Stimulated activated CD4-positive, alpha-beta T cell treated with anti-CD3 and anti-CD28 coated beads, TNF-alpha, amount 100 ng/mL, for 48 hours (primary cell): ENCODE data around the gene ADAMTS19.
A peak's percentile ranks its signal among the peaks of the same experiment; 100 is the strongest.
"Not testable (repeated sequence)": the region's sequence is repeated elsewhere in the genome, so short reads cannot be mapped to it uniquely, and the experiment has no call there.

Source experiments
- DNase-seq, 3 donors: peaks; one replicate each; pipeline ENCODE4 v3.0.0-alpha.2; 2020; ENCODE audit warnings: low read depth in 3 of 3

ADAMTS19 gene, protein sequence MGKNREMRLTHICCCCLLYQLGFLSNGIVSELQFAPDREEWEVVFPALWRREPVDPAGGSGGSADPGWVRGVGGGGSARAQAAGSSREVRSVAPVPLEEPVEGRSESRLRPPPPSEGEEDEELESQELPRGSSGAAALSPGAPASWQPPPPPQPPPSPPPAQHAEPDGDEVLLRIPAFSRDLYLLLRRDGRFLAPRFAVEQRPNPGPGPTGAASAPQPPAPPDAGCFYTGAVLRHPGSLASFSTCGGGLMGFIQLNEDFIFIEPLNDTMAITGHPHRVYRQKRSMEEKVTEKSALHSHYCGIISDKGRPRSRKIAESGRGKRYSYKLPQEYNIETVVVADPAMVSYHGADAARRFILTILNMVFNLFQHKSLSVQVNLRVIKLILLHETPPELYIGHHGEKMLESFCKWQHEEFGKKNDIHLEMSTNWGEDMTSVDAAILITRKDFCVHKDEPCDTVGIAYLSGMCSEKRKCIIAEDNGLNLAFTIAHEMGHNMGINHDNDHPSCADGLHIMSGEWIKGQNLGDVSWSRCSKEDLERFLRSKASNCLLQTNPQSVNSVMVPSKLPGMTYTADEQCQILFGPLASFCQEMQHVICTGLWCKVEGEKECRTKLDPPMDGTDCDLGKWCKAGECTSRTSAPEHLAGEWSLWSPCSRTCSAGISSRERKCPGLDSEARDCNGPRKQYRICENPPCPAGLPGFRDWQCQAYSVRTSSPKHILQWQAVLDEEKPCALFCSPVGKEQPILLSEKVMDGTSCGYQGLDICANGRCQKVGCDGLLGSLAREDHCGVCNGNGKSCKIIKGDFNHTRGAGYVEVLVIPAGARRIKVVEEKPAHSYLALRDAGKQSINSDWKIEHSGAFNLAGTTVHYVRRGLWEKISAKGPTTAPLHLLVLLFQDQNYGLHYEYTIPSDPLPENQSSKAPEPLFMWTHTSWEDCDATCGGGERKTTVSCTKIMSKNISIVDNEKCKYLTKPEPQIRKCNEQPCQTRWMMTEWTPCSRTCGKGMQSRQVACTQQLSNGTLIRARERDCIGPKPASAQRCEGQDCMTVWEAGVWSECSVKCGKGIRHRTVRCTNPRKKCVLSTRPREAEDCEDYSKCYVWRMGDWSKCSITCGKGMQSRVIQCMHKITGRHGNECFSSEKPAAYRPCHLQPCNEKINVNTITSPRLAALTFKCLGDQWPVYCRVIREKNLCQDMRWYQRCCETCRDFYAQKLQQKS

DNA sequence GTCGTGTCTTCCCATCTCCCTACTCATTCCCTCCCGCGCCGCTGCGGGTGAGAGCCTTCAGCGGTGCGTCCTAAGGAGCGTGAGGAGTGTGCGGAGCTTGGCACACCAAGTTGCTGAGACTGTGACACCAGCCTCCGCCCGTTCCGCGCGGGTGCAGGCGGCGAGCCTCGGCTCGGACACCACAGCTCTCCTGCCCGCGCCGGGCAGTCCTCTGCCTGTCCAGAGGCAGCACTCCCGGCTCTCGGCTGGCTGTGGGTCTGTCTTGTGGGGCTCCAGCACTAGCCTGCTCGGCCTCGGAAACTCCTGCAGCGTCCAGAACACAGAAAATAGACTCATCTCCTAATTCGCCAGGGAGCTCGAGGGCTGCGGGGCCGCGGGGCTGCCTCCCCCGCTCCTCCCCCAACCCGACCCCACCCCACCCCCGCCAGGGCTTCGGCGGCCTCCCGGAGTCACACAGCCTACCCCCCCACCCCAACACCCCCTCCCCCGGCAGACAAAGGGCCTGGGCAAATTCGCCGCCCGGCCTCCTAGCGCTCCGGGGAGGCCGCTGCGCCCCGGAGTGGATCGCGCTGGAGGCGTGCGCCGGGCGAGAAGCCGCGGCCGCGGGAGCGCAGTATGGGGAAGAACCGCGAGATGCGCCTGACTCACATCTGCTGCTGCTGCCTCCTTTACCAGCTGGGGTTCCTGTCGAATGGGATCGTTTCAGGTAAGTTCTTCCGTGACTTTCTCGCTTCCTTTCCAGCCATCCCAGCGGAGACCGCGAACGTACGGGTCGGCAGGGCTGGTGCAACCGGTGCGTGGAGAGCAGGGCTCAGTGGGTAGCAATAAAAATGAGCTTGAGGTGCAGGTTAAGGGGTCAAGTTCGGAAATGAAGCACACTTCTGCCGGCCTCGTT lies at the start of gene ADAMTS19:
Gene ADAMTS19 (plus strand): TSS at position 522 of the 895 bp plus-strand sequence. CDS start 94 bp downstream, at position 616.
- DNase-seq: peak in 1 of 3 donors; percentile 11

DNA sequence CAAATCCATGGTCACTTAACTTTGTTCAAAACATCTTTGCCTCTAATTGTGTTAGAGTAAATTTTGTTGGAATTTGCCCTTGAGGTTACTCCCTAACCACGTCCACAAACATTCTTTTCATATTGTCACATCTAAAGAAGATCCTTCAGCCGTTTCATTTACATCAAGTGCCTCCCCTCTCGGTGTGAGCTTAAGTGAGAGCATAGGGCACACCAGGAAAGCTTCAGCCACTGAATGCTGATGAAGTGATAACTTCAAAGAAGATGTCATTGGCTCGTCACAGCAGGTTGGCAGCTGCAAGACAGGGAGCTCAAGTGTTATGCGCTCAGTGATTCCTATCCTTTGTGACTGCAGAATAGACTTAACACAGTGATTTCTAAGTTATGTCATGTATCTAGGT lies 49.6 kb upstream of the ADAMTS19 start:
- DNase-seq: no peak

DNA sequence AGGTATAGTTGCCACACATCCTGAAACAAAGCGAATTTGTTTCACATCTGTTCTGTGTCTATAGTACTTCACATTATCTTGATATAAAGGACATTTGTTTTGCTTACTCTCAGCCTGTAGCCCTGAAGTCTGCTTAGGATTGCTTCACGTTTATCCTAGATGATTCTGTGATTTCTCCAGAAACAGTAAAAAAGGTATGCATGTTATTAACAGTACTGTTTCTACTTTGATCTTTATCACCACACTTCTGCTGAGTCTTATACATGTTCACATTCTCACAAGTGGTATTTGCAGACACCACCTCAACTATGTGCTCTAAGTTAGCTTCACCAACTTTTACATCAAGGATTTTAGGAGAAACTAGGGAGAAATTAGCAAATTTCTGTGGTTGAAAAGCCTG lies 47.4 kb upstream of the ADAMTS19 start:
- no peak for DNase-seq

DNA sequence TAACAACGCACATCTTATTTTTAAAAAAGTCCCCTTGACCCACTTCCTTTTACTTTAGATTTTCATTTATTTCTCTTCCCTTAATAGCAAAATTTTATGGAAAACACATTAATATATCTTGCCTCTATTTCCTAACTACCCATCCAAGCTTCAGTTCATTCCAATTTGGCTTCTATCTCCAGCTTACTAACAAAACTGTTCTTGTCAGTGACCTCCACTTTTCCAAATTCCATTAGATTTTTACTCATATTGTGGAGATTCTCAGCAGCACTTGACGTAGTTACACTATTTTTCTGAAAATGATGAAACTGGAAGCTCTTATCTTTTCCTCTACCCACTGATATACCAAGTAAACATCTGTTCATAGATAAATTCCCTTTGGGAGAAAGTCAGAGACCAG lies 46.5 kb upstream of the ADAMTS19 start:
- DNase-seq: no peak

DNA sequence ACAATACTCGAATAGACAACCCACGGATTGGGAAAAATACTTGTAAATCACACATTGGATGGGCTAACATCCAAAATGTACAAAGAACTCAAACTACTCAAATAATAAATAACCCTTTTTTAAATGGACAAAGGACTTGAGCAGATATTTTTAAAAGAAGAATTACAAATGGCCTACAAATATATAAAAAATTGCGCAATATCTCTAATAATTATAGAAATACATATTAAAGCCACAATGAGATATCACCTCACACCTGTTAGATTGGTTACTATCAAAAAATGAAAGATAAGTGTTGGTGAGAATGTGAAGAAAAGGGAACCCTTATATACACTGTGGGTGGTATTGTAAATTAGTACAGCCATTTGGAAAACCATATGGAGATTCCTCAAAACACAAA lies 40.8 kb upstream of the ADAMTS19 start:
- no peak for DNase-seq

DNA sequence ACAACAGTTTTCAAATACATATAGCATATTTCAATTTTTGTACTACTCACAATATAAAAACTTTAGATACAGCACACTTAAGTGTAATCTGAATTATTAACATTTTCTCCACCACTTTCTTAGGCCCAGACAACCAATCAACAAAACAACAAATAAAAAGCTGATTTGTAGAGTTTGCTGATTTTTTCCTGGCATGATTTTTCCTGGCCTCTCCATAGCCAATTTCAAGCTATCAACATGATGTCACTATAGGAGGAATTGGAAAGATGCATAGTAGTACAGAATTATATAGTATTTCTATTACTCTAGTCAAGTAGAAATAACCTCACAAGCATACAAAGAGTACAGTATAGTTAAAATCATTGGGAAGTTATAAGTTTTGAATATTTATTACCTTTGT lies 35.1 kb upstream of the ADAMTS19 start:
- DNase-seq: no peak

DNA sequence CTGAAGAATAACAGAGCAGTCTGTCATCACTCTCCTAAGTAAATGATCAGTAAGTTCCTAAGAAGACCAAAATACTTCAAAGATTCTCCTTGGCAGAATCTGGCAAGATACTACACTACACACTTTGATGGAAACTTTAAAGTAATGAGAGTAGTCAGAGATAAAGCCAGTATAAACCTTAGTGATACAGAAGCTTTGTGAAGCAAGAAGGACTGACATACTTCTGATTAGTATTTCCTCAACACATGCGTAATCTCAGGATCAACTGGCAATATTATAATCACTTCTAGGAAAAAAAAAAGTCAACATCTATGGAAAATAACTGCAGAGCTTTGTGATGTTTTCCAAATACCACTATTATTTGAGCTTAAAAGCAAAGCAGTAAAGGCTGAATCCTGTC lies 34.0 kb upstream of the ADAMTS19 start:
- no peak for DNase-seq

DNA sequence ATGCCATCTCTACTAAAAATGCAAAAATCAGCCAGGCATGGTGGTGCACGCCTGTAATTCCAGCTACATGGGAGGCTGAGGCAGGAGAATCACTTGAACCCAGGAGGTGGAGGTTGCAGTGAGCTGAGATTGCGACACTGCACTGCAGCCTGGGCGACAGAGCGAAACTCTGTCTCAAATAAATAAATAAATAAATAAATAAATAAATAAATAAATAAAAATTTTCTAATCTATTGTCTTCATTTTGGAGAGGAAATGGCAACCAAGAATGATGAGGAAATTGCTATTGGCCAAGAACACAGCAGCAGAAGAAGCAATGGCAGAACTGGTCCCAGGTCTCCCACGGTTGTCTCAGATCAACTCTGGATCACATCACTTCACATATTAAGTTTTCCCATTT lies 31.5 kb upstream of the ADAMTS19 start:
- not testable (repeated sequence) for DNase-seq

DNA sequence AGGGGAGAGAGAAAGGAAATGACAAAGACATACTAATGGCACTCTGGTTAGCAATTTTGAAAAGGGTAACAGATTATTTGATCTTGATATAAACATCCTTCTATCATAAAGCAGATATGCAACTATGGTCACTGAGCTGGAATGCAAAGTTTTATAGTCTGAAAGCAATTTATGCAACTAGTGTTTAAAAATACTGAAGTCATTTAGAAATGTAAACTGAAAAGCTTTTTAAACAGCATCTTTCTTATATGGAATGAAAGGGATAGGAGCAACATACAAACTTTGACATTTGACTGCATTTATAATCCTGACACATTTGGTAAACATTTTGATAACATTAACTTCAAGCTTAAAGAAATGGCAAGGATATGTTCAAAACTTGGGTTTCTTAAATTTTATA lies 28.7 kb upstream of the ADAMTS19 start:
- no peak for DNase-seq

DNA sequence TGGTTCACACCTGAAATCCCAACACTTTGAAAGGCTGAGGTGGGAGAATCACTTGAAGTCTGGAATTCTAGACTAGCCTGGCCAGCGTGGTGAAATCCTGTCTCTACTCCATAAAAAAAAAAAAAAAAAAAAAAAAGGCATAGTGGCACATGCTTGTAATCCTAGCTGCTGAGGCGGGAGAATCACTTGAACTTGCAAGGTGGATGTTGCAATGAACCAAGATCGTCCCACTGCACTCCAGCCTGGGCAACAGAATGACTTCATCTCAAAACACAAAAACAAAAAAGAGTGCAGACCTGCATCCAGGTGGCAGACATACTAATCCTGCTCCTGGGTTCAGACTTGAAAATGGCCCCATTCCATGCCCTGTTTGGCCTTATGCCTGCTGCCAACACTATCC lies 21.8 kb upstream of the ADAMTS19 start:
- DNase-seq: no peak

DNA sequence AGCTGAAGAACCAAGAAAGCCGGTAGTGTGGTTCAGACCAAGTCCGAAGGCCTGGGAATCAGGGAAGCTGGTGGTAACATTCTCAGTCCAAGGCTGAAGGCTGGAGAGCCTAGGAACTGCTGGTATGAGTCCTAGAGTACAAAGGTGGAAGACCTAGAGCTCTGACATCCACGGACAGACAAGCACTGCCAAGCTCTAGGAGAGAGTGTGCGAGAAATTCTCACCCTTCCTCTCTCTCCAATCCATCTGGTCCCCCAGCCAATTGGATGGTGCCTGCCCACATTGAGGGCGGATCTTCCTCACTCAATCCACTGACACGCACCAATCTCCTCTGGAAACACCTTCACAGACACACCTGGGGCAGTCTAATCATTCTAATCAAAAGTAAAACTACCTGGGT lies 19.7 kb upstream of the ADAMTS19 start:
- no peak for DNase-seq

DNA sequence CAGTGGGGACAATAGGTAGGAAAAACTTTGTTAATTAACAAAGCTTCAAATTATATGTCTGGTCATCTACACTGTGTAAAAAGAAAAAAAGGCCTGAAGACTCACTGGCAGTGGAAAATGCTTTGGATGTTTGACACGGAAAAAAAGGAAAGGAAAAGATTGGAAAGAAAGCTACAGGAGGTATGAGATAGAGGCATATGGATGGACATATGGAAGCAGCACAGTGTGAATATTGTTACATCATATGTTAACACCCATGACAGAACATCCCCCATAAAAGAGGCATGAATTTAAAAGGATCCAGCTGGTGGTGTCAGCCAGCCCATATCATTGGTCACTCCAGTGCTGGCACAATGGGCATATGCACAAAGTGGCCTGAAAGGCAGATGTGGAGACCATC lies 19.0 kb upstream of the ADAMTS19 start:
- no peak for DNase-seq

DNA sequence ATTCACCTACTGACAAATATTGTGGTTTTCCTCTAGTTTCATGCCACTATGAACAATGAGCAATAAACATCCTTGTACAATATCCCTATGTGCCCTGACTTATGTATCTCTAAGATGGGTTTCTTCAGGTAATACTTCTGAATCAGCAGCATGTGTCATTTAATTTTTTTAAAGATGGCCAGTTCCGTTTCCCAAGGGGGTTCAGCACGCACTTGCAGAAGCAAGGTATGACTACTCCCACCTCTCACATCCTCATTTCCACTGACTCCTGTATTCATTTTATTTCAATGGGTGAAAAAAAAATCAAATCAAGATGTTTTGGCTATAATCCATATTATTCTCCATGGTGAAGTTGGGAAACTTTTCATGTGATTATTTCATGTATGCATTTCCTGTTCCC lies 14.7 kb upstream of the ADAMTS19 start:
- DNase-seq: no peak

DNA sequence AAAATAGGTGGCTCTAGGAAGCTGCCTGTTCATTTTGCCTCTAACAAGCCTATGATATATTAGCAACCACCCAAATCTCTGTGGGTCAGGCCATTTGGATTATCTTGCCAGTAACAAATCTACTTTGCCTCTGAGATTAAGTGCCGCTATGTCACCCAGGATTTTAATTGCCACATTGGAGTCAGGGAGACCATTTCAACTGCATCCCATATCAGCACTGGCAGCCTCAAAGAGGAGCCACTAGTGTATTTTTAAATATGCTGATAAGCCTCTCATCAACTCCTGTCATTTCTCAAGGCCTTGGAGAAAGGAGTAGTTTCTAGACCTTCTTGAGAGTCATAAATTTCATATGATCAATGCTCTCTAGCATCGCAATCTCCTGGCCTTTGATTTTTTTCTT lies 12.1 kb upstream of the ADAMTS19 start:
- DNase-seq: no peak

DNA sequence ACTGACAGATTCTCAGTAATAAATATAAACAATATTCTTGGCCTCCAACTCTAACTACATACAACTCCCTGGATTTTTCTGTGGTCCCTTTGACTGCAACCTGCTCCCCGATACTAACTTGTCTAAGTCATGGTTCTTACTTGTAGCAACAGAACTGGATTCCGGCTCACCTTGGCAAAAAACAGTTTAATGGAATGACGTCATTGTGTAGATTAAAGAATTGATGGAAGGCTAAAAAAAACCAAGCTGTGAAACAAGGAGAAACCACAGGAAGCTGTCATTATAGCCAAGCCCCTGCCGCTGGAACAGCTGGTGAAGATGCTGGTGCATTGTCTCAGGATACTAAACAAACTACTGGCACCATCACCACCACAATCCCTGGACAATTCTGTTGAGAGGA lies 11.4 kb upstream of the ADAMTS19 start:
- no peak for DNase-seq

DNA sequence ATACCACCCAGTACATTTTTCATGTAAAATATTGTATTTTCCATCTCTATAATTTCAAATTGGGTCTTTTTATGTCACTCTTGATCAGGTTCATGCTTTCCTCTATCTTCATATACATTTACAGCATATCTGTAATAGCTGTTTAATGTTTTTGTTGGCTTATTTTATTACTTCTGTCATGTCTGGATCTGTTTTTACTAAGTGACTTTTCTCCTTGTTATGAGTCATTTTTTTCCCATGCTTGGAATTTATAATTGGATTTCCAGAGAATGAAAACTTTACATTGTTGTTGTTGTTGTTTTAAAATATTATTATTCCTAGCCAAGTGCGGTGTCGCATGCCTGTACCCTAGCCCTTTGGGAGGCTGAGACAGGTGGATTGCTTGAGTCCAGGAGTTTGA lies 5.6 kb upstream of the ADAMTS19 start:
- no peak for DNase-seq

DNA sequence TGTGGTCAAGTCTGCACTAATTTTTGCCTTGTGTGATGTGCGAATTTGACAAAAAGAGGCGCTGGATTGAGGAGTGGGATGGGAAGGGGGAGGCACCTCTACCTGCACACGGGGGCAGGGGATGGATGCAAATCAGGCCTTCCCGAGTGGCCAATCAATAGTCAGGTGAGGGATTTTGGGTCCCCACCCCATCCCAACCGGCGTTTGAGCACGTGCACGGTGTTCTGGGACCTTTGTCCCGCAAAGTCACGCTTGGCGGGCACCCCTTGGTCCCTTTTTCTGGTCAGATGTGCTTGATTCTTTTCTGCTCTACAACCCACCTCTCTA lies 685 bp upstream of the ADAMTS19 start:
- no peak for DNase-seq

DNA sequence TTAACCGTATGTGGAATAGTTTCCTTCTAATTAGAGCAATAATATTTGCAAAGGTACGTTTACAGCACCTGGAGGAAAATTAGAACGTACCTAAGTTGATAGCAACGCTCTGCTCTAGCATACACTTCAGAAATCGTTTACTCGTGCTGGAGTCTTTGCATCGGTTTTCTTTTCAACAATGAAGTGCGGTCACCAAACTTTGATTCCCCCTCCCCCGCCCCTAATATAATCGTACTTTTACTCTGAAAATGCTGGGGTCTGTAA lies 506 bp downstream of the ADAMTS19 start:
- no peak for DNase-seq

DNA sequence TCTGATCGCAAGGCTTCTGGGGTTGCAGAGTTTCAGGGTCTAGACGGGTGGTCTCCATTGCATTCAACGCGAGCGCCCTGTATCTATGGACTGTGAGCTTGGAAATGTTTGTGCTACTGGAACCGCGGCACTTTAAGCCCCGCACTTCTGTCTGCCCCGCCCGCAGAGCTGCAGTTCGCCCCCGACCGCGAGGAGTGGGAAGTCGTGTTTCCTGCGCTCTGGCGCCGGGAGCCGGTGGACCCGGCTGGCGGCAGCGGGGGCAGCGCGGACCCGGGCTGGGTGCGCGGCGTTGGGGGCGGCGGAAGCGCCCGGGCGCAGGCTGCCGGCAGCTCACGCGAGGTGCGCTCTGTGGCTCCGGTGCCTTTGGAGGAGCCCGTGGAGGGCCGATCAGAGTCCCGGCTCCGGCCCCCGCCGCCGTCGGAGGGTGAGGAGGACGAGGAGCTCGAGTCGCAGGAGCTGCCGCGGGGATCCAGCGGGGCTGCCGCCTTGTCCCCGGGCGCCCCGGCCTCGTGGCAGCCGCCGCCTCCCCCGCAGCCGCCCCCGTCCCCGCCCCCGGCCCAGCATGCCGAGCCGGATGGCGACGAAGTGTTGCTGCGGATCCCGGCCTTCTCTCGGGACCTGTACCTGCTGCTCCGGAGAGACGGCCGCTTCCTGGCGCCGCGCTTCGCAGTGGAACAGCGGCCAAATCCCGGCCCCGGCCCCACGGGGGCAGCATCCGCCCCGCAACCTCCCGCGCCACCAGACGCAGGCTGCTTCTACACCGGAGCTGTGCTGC lies 1.0 kb downstream of the ADAMTS19 start:
- peak in 1 of 3 donors; percentile 13 for DNase-seq

DNA sequence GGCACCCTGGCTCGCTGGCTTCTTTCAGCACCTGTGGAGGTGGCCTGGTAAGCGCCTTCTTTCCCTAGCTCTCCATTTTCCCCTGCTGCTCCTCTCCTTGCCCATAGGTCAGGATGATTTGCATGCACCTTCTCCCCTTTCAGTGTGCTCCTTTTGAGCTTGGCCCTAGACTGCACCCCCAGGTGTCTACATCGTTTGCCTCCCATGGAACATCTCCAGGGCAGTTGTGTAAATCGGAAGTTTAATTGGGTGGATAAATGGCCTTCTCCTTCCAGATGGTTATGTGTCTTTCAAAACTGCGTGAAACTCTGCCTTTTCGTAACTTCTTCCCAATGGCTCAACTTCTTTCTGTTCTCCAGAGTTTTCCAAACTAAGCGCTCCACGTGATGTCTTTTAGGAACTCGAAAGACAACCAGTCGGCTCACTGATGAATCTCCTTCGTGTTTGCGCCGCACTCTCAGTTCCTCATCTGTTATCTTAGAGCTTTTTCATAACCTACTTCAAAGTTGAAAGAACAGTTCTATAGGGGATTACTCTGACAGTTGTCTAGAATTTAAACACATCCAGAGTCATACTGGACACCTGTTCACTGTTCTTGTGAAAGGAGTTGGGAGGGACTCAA lies 1.7 kb downstream of the ADAMTS19 start:
- DNase-seq: no peak
